Progenitor cell of endocrine pancreas (in vitro differentiated cells): Measurements from ENCODE around the gene NBEA. TPM values are rescaled to one million over a fixed set of nuclear protein-coding genes. Genes with fewer than 3 reads are reported as not detected.

Experiments used
- DNase-seq: peaks from one replicate; pipeline ENCODE4 v3.0.0; 2021; ENCODE audit warnings: low spot score; ENCODE audit not compliant: unreplicated experiment
- H3K27ac Mint-ChIP-seq: 2 replicates; pipeline ENCODE4 v1.8.0; 2021; ENCODE audit warnings: mild to moderate bottlenecking, moderate library complexity, mixed read lengths
- H3K27me3 Mint-ChIP-seq: 2 replicates; pipeline ENCODE4 v1.8.0; 2021; ENCODE audit warnings: mixed read lengths
- H3K36me3 Mint-ChIP-seq: 2 replicates; pipeline ENCODE4 v1.8.0; 2022; ENCODE audit warnings: mixed read lengths; ENCODE audit not compliant: insufficient read depth
- H3K4me1 Mint-ChIP-seq: 2 replicates; pipeline ENCODE4 v1.8.0; 2021; ENCODE audit warnings: low read depth, mixed read lengths
- H3K4me3 Mint-ChIP-seq: 2 replicates; pipeline ENCODE4 v1.8.0; 2021; ENCODE audit warnings: low read depth, mild to moderate bottlenecking, moderate library complexity, mixed read lengths
- H3K9me3 Mint-ChIP-seq: 2 replicates; pipeline ENCODE4 v1.8.0; 2021; ENCODE audit warnings: low read depth, mixed read lengths
- CTCF ChIP-seq: fragments of 200-600 bp; sonication (generic); IDR thresholded peaks from one replicate; pipeline ENCODE4 v1.5.0; 2021; ENCODE audit warnings: antibody characterized with exemption, mild to moderate bottlenecking; ENCODE audit not compliant: unreplicated experiment
- total RNA-seq: library from RNA; stranded (reverse); gene quantifications from 2 replicates; pipeline ENCODE4 v1.2.1, GENCODE V29; 2021

Gene NBEA
- total RNA-seq, 1 donor from 2014 or later: 21.7 TPM

GRCh38 chr13:35681685-35682084 is 739.6 kb downstream of the NBEA start:
- DNase-seq: no peak
- TF ChIP-seq CTCF: no peak
- Mint-ChIP-seq H3K4me3 (no peak overlapping the region), H3K4me1 (no peaks in the 10 kb centered on the region), H3K27ac (no peak overlapping the region), H3K36me3 (no peaks in the 10 kb centered on the region), H3K9me3 (no peaks in the 10 kb centered on the region), H3K27me3 (no peaks in the 10 kb centered on the region)

GRCh38 chr13:35684432-35684831 is 742.4 kb downstream of the NBEA start:
- Mint-ChIP-seq H3K27me3 (peaks cover 3% of the 10 kb centered on the region), H3K9me3 (no peaks in the 10 kb centered on the region), H3K36me3 (no peaks in the 10 kb centered on the region), H3K4me3 (no peak overlapping the region), H3K27ac (no peak overlapping the region), H3K4me1 (no peaks in the 10 kb centered on the region)
- DNase-seq: no peak
- no peak for TF ChIP-seq CTCF

- H3K36me3 Mint-ChIP-seq: no peaks in the 10 kb centered on the region
- no peak overlapping the region for H3K27ac Mint-ChIP-seq
- H3K27me3 Mint-ChIP-seq: peaks cover 3% of the 10 kb centered on the region
- DNase-seq: no peak
- no peaks in the 10 kb centered on the region for H3K4me1 Mint-ChIP-seq
- no peaks in the 10 kb centered on the region for H3K9me3 Mint-ChIP-seq
- H3K4me3 Mint-ChIP-seq: no peak overlapping the region
- no peak for TF ChIP-seq CTCF
Observed at GRCh38 chr13:35687336-35687735, 745.3 kb downstream of the NBEA start.

- H3K9me3 Mint-ChIP-seq: no peaks in the 10 kb centered on the region
- H3K27ac Mint-ChIP-seq: no peak overlapping the region
- no peaks in the 10 kb centered on the region for H3K4me1 Mint-ChIP-seq
Observed at GRCh38 chr13:35690581-35691207, 748.6 kb downstream of the NBEA start.

GRCh38 chr13:35693134-35693784 is 751.2 kb downstream of the NBEA start:
- Mint-ChIP-seq H3K4me1 (peaks cover 4% of the 10 kb centered on the region), H3K4me3 (no peak overlapping the region), H3K27ac (no peak overlapping the region), H3K9me3 (no peaks in the 10 kb centered on the region), H3K27me3 (no peaks in the 10 kb centered on the region), H3K36me3 (peaks cover 1% of the 10 kb centered on the region)
- DNase-seq: no peak
- no peak for TF ChIP-seq CTCF

More at GRCh38 chr13:35690581-35691207, 748.6 kb downstream of the NBEA start:
- Mint-ChIP-seq H3K4me3 (no peak overlapping the region), H3K27me3 (peaks cover 3% of the 10 kb centered on the region), H3K36me3 (peaks cover 1% of the 10 kb centered on the region)
- TF ChIP-seq CTCF: no peak
- DNase-seq: no peak
